Stimulated activated CD4-positive, alpha-beta T cell treated with anti-CD3 and anti-CD28 coated beads, Interleukin-15, amount 100 ng/mL, for 24 hours (primary cell): ENCODE results near the gene CGREF1.

Experiments
- DNase-seq: peaks from one replicate; pipeline ENCODE4 v3.0.0-alpha.2; 2020

CGREF1 gene

GRCh38 chr2:27071990-27072830 lies 46.7 kb downstream of the CGREF1 start:
- peak; percentile 64 for DNase-seq

- peak; percentile 94 for DNase-seq
These were observed 47.5 kb downstream of the CGREF1 start, which contains the start of gene OST4 for GRCh38 chr2:27071277-27071989. Gene OST4, minus strand, starts transcription at chr2:27071654.

GRCh38 chr2:27070653-27071276 lies 48.2 kb downstream of the CGREF1 start:
- DNase-seq, result no peak

GRCh38 chr2:27069961-27070618 lies 48.8 kb downstream of the CGREF1 start:
- no peak for DNase-seq

- no peak for DNase-seq
These were observed 49.5 kb downstream of the CGREF1 start for GRCh38 chr2:27069436-27069835.

- DNase-seq, result no peak
These were observed 51.5 kb downstream of the CGREF1 start for GRCh38 chr2:27067385-27067784.

GRCh38 chr2:27065128-27065527 lies 53.8 kb downstream of the CGREF1 start:
- DNase-seq, result no peak

- DNase-seq, result no peak
These were observed 58.6 kb downstream of the CGREF1 start for GRCh38 chr2:27060323-27060722.

GRCh38 chr2:27059141-27059820 lies 59.6 kb downstream of the CGREF1 start:
- no peak for DNase-seq

- no peak for DNase-seq
These were observed 60.7 kb downstream of the CGREF1 start for GRCh38 chr2:27058210-27058609.

- DNase-seq, result no peak
These were observed 61.7 kb downstream of the CGREF1 start for GRCh38 chr2:27057184-27057583.

- DNase-seq, result no peak
These were observed 64.2 kb downstream of the CGREF1 start for GRCh38 chr2:27054721-27055120.

GRCh38 chr2:27053776-27054175 lies 65.2 kb downstream of the CGREF1 start:
- no peak for DNase-seq

GRCh38 chr2:27053321-27053720 lies 65.6 kb downstream of the CGREF1 start:
- DNase-seq, result no peak

- DNase-seq, result no peak
These were observed 66.9 kb downstream of the CGREF1 start for GRCh38 chr2:27051902-27052645.

- DNase-seq, result peak; percentile 97
These were observed 67.7 kb downstream of the CGREF1 start, which contains the start of gene AGBL5 for GRCh38 chr2:27050996-27051901. Gene AGBL5, plus strand, starts transcription at chr2:27051668. Its CDS starts 1,291 bp downstream, at chr2:27052959.
